Astrocyte of the spinal cord (primary cell): ENCODE results near the gene CAMK2D.

ENCODE experiments used
- DNase-seq: peaks from one replicate; pipeline ENCODE4 v3.0.0; 2011; ENCODE audit warnings: low read depth, low spot score
- H3K4me3 ChIP-seq: 2 replicates; pipeline ENCODE4 v1.5.1; 2011; ENCODE audit warnings: low read depth, mild to moderate bottlenecking, low read length, moderate library complexity
- CTCF ChIP-seq: IDR thresholded peaks from 2 replicates; pipeline ENCODE4 v1.5.1; 2012; ENCODE audit warnings: low read depth, mild to moderate bottlenecking, low read length, inconsistent platforms
- in situ Hi-C: cut with HindIII; loops from 2 replicates; pipeline ENCODE4 v1.10.0; 2017; ENCODE audit warnings: low sequenced_read_pairs

CAMK2D gene

GRCh38 chr4:113776679-113777078 lies 15.1 kb upstream of the CAMK2D start:
- no peak overlapping the region for H3K4me3 ChIP-seq
- in situ Hi-C loops = no loop called here
- no peak for TF ChIP-seq CTCF
- no peak for DNase-seq

GRCh38 chr4:113776016-113776415 lies 14.5 kb upstream of the CAMK2D start:
- in situ Hi-C loops = no loop called here
- DNase-seq = no peak
- no peak for TF ChIP-seq CTCF
- H3K4me3 ChIP-seq = no peak overlapping the region

GRCh38 chr4:113773756-113774155 lies 12.2 kb upstream of the CAMK2D start:
- H3K4me3 ChIP-seq = no peak overlapping the region
- DNase-seq = no peak
- in situ Hi-C loops = no loop called here
- TF ChIP-seq CTCF = no peak

GRCh38 chr4:113773014-113773413 lies 11.5 kb upstream of the CAMK2D start:
- H3K4me3 ChIP-seq = no peak overlapping the region
- TF ChIP-seq CTCF = no peak
- in situ Hi-C loops = no loop called here
- no peak for DNase-seq

GRCh38 chr4:113772319-113772718 lies 10.8 kb upstream of the CAMK2D start:
- no peak for TF ChIP-seq CTCF
- no peak for DNase-seq
- in situ Hi-C loops = no loop called here
- H3K4me3 ChIP-seq = no peak overlapping the region

GRCh38 chr4:113769744-113770143 lies 8.2 kb upstream of the CAMK2D start:
- TF ChIP-seq CTCF = no peak
- no peak for DNase-seq
- H3K4me3 ChIP-seq = no peak overlapping the region
- in situ Hi-C loops = no loop called here

- no peak overlapping the region for H3K4me3 ChIP-seq
- no peak for DNase-seq
- in situ Hi-C loops = no loop called here
- TF ChIP-seq CTCF = no peak
Observed at GRCh38 chr4:113768952-113769351, 7.4 kb upstream of the CAMK2D start.
